Erythroblast (primary cell): ENCODE data around the gene PLXNA1.

ENCODE experiments used
- GATA1 ChIP-seq: IDR thresholded peaks from 2 replicates; pipeline ENCODE4 v1.6.1; 2011; ENCODE audit warnings: low read depth, mild to moderate bottlenecking, control low read depth, low read length, moderate library complexity
- POLR2A ChIP-seq: IDR thresholded peaks from 2 replicates; pipeline ENCODE4 v1.6.1; 2011; ENCODE audit warnings: mild to moderate bottlenecking, low read length

DNA sequence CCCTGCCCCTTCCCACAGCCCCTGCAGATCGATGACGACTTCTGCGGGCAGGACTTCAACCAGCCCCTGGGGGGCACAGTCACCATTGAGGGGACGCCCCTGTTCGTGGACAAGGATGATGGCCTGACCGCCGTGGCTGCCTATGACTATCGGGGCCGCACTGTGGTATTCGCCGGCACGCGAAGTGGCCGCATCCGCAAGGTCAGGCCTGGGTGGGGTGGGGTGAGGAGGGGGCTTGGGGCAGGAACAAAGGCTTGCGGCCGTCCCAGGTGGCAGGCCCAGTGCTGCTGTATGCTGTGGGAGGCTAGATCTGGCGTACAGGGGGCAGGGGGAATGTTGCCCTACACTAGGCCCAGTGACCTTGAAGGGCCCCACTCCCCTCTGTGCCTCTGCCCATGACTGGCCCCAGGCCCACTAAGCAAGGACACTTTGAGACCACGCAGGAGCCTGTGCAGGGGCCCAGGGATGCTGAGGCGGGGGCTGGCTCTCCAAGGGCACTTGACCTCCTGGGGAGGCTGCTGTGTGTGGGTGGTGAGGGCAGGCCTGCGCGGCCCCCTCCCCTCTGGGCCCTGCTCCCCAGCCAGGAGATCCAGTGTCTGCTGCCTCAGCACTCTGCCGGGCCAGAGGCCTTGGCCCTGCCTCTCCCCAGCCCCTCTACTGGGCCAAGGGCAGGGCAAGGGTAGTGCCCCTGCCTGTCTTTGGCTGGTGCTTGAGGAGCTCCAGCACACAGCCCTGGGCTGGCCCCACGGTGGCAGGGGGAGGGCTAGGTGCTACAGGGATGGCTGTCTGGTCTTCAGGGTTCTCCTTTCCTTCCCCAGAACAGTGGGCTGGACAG lies 8.7 kb downstream of the PLXNA1 start:
- TF ChIP-seq POLR2A (no peak), GATA1 (no peak)
